NB4 (cell line): ENCODE data around the gene MEIS1.

Experiments
- DNase-seq: peaks from one replicate; pipeline ENCODE4 v3.0.0; 2010; ENCODE audit warnings: low read depth
- H3K4me3 ChIP-seq: one replicate; pipeline ENCODE4 v1.5.1; 2011; ENCODE audit warnings: mild to moderate bottlenecking, low read depth, low read length, moderate library complexity
- CTCF ChIP-seq: IDR thresholded peaks from one replicate; pipeline ENCODE4 v1.5.1; 2012; ENCODE audit warnings: low read depth, low read length
- MAX ChIP-seq: IDR thresholded peaks from 2 replicates; pipeline ENCODE4 v1.6.1; 2011; ENCODE audit warnings: low read depth, low read length
- MYC ChIP-seq: IDR thresholded peaks from 2 replicates; pipeline ENCODE4 v1.6.1; 2011; ENCODE audit warnings: low read depth, low read length
- POLR2A ChIP-seq: IDR thresholded peaks from 2 replicates; pipeline ENCODE4 v1.6.1; 2011; ENCODE audit warnings: mild to moderate bottlenecking; ENCODE audit not compliant: insufficient read length; ENCODE audit errors: extremely low read depth

The MEIS1 gene

GRCh38 chr2:66437691-66438497, 3.0 kb downstream of the MEIS1 start:
- no peak for TF ChIP-seq POLR2A
- no peak overlapping the region for H3K4me3 ChIP-seq

GRCh38 chr2:66438498-66438833, 3.5 kb downstream of the MEIS1 start:
- DNase-seq = no peak
- TF ChIP-seq MAX = no peak
- TF ChIP-seq POLR2A = no peak
- no peak for TF ChIP-seq CTCF
- TF ChIP-seq MYC = no peak
- no peak overlapping the region for H3K4me3 ChIP-seq

More at GRCh38 chr2:66437691-66438497, 3.0 kb downstream of the MEIS1 start:
- DNase-seq = no peak

- DNase-seq = no peak
- no peak for TF ChIP-seq CTCF
- TF ChIP-seq POLR2A = no peak
- TF ChIP-seq MYC = no peak
- TF ChIP-seq MAX = no peak
- no peak overlapping the region for H3K4me3 ChIP-seq
Observed at GRCh38 chr2:66438891-66439811, 4.2 kb downstream of the MEIS1 start.

- no peak overlapping the region for H3K4me3 ChIP-seq
- no peak for DNase-seq
- TF ChIP-seq POLR2A (no peak), MAX (no peak), CTCF (no peak), MYC (no peak)
Observed at GRCh38 chr2:66439812-66440542, 5.1 kb downstream of the MEIS1 start.

- DNase-seq = no peak
- no peak overlapping the region for H3K4me3 ChIP-seq
- TF ChIP-seq MAX (no peak), POLR2A (no peak), CTCF (no peak), MYC (no peak)
Observed at GRCh38 chr2:66440708-66441497, 6.0 kb downstream of the MEIS1 start.
